ENCODE measurements around the gene SHOX.

- no peak for TF ChIP-seq CTCF (IDR thresholded peaks at IDR 0.05)
- TF ChIP-seq POLR2A (IDR thresholded peaks at IDR 0.05): no peak
Measured at GRCh38 chrX:581066-581465, 49.5 kb upstream of the SHOX start.

Measured in right lobe of liver (tissue), 4 donors.